H1 (cell line): ENCODE results near the gene PRUNE1.

Experiments
- CEBPB ChIP-seq: IDR thresholded peaks from 2 replicates; pipeline ENCODE4 v1.6.1; 2012; ENCODE audit warnings: low read depth, low read length
- CHD1 ChIP-seq: IDR thresholded peaks from 2 replicates; pipeline ENCODE4 v1.6.1; 2012; ENCODE audit warnings: low read depth, low read length, improper control_type of control experiment
- CTCF ChIP-seq, 3 experiments: IDR thresholded peaks; 1 replicate in 2 of 3; 2 replicates in 1 of 3; pipeline versions ENCODE4 v1.5.1 to v1.6.1; 2011; ENCODE audit warnings: low read length in 3 of 3, mild to moderate bottlenecking in 3 of 3, inconsistent platforms in 2 of 3, low read depth in 1 of 3, moderate library complexity in 1 of 3; ENCODE audit not compliant: insufficient read depth in 1 of 3; ENCODE audit errors: control extremely low read depth in 1 of 3
- EZH2 ChIP-seq: fragments of 200-600 bp; sonication (generic); IDR thresholded peaks from 2 replicates; pipeline ENCODE4 v1.7.1; 2012; ENCODE audit warnings: low read depth, mild to moderate bottlenecking, moderate library complexity, low read length, inconsistent platforms; ENCODE audit not compliant: severe bottlenecking
- POLR2A ChIP-seq, 2 experiments: IDR thresholded peaks; 1 replicate in 1 of 2; 2 replicates in 1 of 2; pipeline ENCODE4 v1.6.1; 2011; ENCODE audit warnings: low read depth in 2 of 2, low read length in 2 of 2, mild to moderate bottlenecking in 2 of 2; ENCODE audit errors: control extremely low read depth in 1 of 2
- POU5F1 ChIP-seq: IDR thresholded peaks from 2 replicates; pipeline ENCODE4 v1.6.1; 2011; ENCODE audit warnings: low read depth, mild to moderate bottlenecking, low read length, moderate library complexity
- RNF2 ChIP-seq: fragments of 200-900, 300-1000 bp; sonication (generic); IDR thresholded peaks from 2 replicates; pipeline ENCODE4 v1.7.1; 2016; ENCODE audit warnings: borderline replicate concordance, low read depth, mild to moderate bottlenecking, antibody characterized with exemption, low read length; ENCODE audit not compliant: poor library complexity, severe bottlenecking; ENCODE audit errors: missing control alignments
- SP1 ChIP-seq: IDR thresholded peaks from 2 replicates; pipeline ENCODE4 v1.6.1; 2011; ENCODE audit warnings: low read depth, low read length
- TAF1 ChIP-seq: IDR thresholded peaks from 2 replicates; pipeline ENCODE4 v1.6.1; 2011; ENCODE audit warnings: mild to moderate bottlenecking, low read depth, low read length
- TCF12 ChIP-seq: IDR thresholded peaks from 2 replicates; pipeline ENCODE4 v1.6.1; 2011; ENCODE audit warnings: low read depth, mild to moderate bottlenecking, low read length
- YY1 ChIP-seq: IDR thresholded peaks from 2 replicates; pipeline ENCODE4 v1.6.1; 2011; ENCODE audit warnings: low read depth, mild to moderate bottlenecking, low read length

- no peak for TF ChIP-seq SP1
- no peak for TF ChIP-seq POU5F1
- no peak for TF ChIP-seq CTCF (IDR thresholded peaks at IDR 0.05; ENCODE audit: control extremely low read depth in 1 of 3, insufficient read depth in 1 of 3, low read depth in 1 of 3, low read length in 3 of 3)
- no peak for TF ChIP-seq CHD1
- TF ChIP-seq TAF1, result no peak
- TF ChIP-seq CEBPB, result no peak
- no peak for TF ChIP-seq RNF2
- TF ChIP-seq YY1, result no peak
- no peak for TF ChIP-seq EZH2
- no peak for TF ChIP-seq POLR2A (IDR thresholded peaks at IDR 0.05; ENCODE audit: control extremely low read depth in 1 of 2, low read depth in 2 of 2, low read length in 2 of 2)
- no peak for TF ChIP-seq TCF12
Measured at GRCh38 chr1:151000408-151000807, 7.8 kb upstream of the PRUNE1 start.
